Measurements from ENCODE around the gene TARBP2. TPM values are rescaled to one million over a fixed set of nuclear protein-coding genes. Genes with fewer than 3 reads are reported as not detected.

Gene TARBP2
- polyA plus RNA-seq, 3 donors, result 16.6 to 39.4 (median 24.4) TPM

DNA sequence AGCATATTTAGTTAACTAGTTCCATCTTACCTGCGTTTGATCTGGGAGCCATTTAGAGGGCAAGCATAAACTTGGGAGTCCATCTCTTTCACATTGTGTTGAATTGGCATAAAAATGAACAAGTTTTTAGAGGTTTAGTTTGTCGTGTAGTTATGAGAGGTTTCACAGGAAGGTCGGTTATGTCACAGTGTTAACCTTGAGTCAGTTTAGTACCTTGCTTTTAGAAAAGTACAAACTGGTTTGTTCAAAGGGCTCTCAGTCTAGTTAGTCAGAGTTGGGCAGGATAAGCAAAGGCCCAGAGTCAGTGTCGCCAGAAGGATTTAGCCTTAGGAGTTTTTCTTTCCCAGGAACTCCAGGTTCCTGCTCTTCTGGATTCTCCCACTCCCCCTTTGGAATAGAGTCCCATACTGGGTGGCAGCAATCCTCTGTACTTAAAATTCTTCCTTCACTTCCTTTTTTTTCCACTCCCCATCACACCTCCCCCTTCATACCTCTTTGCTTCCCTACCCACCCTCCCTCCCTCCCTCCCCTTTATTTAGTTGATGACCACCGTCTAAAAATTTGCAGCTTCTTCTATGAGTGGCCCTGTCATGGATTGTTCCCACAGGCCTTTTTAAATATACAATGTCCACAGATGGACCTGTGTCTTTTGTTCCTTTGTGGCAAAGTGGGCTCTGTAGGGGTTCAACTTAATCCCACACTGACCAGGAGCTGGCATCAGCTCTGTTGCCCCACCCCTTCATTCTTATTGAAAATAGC, 37.1 kb upstream of the TARBP2 start:
- Histone ChIP-seq H3K79me2 (ENCODE audit: insufficient read depth, low read length) (peaks cover 95% of the 10 kb centered on the region), H3K9ac (ENCODE audit: insufficient read depth, low read length, poor library complexity, severe bottlenecking) (no peak overlapping the region)
- H3K27ac Mint-ChIP-seq, result peak overlapping the region in 1 of 7 donors; percentile 20

DNA sequence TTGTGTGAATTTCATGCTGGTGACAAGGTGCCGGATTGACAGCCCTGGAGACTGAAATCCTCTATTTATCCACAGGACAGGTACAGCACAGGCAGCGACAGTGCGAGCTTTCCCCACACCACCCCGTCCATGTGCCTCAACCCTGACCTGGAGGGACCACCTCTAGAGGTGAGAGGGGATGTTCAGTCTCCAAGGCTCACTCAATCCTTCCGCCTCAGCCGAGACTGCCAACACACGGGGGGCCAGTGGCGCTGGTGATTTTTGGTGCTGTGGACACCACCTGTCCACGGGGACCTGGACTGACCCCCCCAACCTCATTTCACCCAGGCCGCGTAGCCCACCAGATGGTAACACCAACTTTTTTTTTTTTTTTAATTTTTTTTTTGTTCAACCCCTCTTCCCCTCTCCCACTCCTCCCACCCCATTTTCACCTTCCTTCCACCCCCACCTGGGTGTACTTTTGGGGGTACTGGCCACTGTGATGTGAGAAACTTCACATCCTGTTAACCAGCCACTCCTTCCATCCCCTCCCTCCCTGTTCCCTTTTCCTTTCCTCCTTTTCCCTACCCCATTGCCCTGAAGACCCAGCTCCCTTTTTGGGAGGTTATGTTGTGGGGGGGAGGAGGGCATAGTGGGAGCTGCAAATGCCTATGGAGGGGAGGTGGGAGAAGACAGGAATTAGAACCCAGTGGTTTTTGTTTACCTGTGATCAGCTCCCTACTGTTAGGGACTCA, 36.2 kb upstream of the TARBP2 start:
- Histone ChIP-seq H3K4me1 (ENCODE audit: control insufficient read depth in 1 of 2, insufficient read depth in 2 of 2, low read length in 2 of 2) (no peaks in the 10 kb centered on the region), H4K20me1 (ENCODE audit: insufficient read depth, low read length) (peaks cover 100% of the 10 kb centered on the region), H2AFZ (ENCODE audit: insufficient read depth, low read depth, low read length, poor library complexity, severe bottlenecking) (no peak overlapping the region), H3K9me3 (replicated peaks in 1 of 2; ENCODE audit: control insufficient read depth in 1 of 2, insufficient read depth in 1 of 2, low read length in 2 of 2) (no peaks in the 10 kb centered on the region), H3K27ac (ENCODE audit: low read depth in 1 of 2, low read length in 2 of 2) (peak overlapping the region in 1 of 2 donors; percentile 59), H3K4me2 (replicated peaks; ENCODE audit: extremely low read depth, low read length, poor library complexity, severe bottlenecking) (no peak overlapping the region), H3K27me3 (ENCODE audit: control insufficient read depth in 2 of 2, insufficient read depth in 2 of 2, low read length in 2 of 2) (no peaks in the 10 kb centered on the region), H3K79me2 (ENCODE audit: insufficient read depth, low read length) (peaks cover 95% of the 10 kb centered on the region), H3K36me3 (replicated peaks in 1 of 2; ENCODE audit: control insufficient read depth in 1 of 2, insufficient read depth in 2 of 2, low read length in 2 of 2) (peaks cover 100% of the 10 kb centered on the region in 2 donors), H3K9ac (ENCODE audit: insufficient read depth, low read length, poor library complexity, severe bottlenecking) (no peak overlapping the region), H3K4me3 (replicated peaks in 1 of 3; ENCODE audit: low read depth in 2 of 3, low read length in 3 of 3) (no peak overlapping the region)
- H3K9me3 Mint-ChIP-seq, result no peaks in the 10 kb centered on the region
- intact Hi-C loops (cut with micrococcal nuclease), result no loop called here
- TF ChIP-seq, protein P1, sequence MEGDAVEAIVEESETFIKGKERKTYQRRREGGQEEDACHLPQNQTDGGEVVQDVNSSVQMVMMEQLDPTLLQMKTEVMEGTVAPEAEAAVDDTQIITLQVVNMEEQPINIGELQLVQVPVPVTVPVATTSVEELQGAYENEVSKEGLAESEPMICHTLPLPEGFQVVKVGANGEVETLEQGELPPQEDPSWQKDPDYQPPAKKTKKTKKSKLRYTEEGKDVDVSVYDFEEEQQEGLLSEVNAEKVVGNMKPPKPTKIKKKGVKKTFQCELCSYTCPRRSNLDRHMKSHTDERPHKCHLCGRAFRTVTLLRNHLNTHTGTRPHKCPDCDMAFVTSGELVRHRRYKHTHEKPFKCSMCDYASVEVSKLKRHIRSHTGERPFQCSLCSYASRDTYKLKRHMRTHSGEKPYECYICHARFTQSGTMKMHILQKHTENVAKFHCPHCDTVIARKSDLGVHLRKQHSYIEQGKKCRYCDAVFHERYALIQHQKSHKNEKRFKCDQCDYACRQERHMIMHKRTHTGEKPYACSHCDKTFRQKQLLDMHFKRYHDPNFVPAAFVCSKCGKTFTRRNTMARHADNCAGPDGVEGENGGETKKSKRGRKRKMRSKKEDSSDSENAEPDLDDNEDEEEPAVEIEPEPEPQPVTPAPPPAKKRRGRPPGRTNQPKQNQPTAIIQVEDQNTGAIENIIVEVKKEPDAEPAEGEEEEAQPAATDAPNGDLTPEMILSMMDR (IDR thresholded peaks at IDR 0.05), result no peak
- H3K4me1 Mint-ChIP-seq, result no peaks in the 10 kb centered on the region
- DNase-seq, result no peak
- no peak overlapping the region for H3K4me3 Mint-ChIP-seq
- peaks cover 95 to 98% of the 10 kb centered on the region in 2 donors for H3K36me3 Mint-ChIP-seq
- 100% methylated on average over 2 of the region's 11 CpGs for WGBS (ENCODE audit: insufficient coverage)
- peak overlapping the region in 3 of 7 donors; percentile 40 to 55 (median 47) for H3K27ac Mint-ChIP-seq
- peaks cover 0 to 2% (median 0%) of the 10 kb centered on the region in 3 donors for H3K27me3 Mint-ChIP-seq (ENCODE audit: low read depth in 3 of 3)

More for the DNA sequence above, 37.1 kb upstream of the TARBP2 start:
- Histone ChIP-seq H3K4me3 (replicated peaks in 1 of 3; ENCODE audit: low read depth in 2 of 3, low read length in 3 of 3) (no peak overlapping the region), H3K9me3 (replicated peaks in 1 of 2; ENCODE audit: control insufficient read depth in 1 of 2, insufficient read depth in 1 of 2, low read length in 2 of 2) (no peaks in the 10 kb centered on the region), H2AFZ (ENCODE audit: insufficient read depth, low read depth, low read length, poor library complexity, severe bottlenecking) (no peak overlapping the region), H3K27me3 (ENCODE audit: control insufficient read depth in 2 of 2, insufficient read depth in 2 of 2, low read length in 2 of 2) (no peaks in the 10 kb centered on the region), H3K4me2 (replicated peaks; ENCODE audit: extremely low read depth, low read length, poor library complexity, severe bottlenecking) (no peak overlapping the region), H4K20me1 (ENCODE audit: insufficient read depth, low read length) (peaks cover 100% of the 10 kb centered on the region), H3K27ac (ENCODE audit: low read depth in 1 of 2, low read length in 2 of 2) (peak overlapping the region in 1 of 2 donors; percentile 27), H3K36me3 (replicated peaks in 1 of 2; ENCODE audit: control insufficient read depth in 1 of 2, insufficient read depth in 2 of 2, low read length in 2 of 2) (peaks cover 100% of the 10 kb centered on the region in 2 donors), H3K4me1 (ENCODE audit: control insufficient read depth in 1 of 2, insufficient read depth in 2 of 2, low read length in 2 of 2) (no peaks in the 10 kb centered on the region)
- no peak for DNase-seq
- H3K4me1 Mint-ChIP-seq, result no peaks in the 10 kb centered on the region
- H3K9me3 Mint-ChIP-seq, result no peaks in the 10 kb centered on the region
- 82% methylated on average over 3 of the region's 5 CpGs for WGBS (ENCODE audit: insufficient coverage)
- TF ChIP-seq, protein P1 (IDR thresholded peaks at IDR 0.05), result no peak
- H3K36me3 Mint-ChIP-seq, result peaks cover 94 to 98% of the 10 kb centered on the region in 2 donors
- intact Hi-C loops (cut with micrococcal nuclease), result no loop called here
- H3K27me3 Mint-ChIP-seq (ENCODE audit: low read depth in 3 of 3), result peaks cover 0 to 2% (median 0%) of the 10 kb centered on the region in 3 donors
- no peak overlapping the region for H3K4me3 Mint-ChIP-seq

Data from CD14-positive monocyte (primary cell).